Gastrocnemius medialis (tissue), 4 donors: ENCODE data around the gene BEND7.

ENCODE experiments used
- POLR2A ChIP-seq, 2 donors: fragments of 450-650 bp; IDR thresholded peaks; one replicate each; pipeline ENCODE4 v1.6.1; 2017; ENCODE audit warnings: antibody characterized with exemption in 2 of 2, mild to moderate bottlenecking in 2 of 2, moderate library complexity in 2 of 2
- TF ChIP-seq, protein P1 (sequence below), 5 experiments: fragments of 450-650 bp in 3 of 5; fragments of 200-600 bp in 2 of 5; sonication (generic) in 2 of 5; IDR thresholded peaks in 4 of 5; conservative IDR thresholded peaks in 1 of 5; 1 replicate in 4 of 5; 2 replicates in 1 of 5; pipeline ENCODE4 v1.5.1; 2016 to 2019; ENCODE audit warnings: antibody characterized with exemption in 5 of 5, mild to moderate bottlenecking in 3 of 5, moderate library complexity in 3 of 5

DNA sequence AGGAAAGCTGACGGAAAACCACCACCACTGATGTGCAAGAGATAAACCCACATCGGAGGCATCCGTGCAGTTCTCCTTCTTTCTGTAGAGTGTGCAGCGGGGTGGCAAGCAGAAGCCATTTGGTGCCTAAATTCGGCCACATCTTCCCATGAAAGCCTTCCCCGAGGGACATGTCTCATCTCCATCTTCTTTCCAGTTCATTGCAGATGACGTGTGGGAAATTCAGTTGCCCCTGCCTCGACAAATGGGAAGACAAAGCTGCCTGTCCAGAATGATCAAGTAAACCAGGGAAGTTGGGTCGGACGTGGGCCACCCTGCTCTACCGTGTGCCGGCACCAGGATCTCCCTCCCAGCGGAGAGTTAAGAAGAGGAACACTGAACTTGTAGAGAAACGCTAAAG lies 14.5 kb downstream of the BEND7 start:
- TF ChIP-seq, protein P1, sequence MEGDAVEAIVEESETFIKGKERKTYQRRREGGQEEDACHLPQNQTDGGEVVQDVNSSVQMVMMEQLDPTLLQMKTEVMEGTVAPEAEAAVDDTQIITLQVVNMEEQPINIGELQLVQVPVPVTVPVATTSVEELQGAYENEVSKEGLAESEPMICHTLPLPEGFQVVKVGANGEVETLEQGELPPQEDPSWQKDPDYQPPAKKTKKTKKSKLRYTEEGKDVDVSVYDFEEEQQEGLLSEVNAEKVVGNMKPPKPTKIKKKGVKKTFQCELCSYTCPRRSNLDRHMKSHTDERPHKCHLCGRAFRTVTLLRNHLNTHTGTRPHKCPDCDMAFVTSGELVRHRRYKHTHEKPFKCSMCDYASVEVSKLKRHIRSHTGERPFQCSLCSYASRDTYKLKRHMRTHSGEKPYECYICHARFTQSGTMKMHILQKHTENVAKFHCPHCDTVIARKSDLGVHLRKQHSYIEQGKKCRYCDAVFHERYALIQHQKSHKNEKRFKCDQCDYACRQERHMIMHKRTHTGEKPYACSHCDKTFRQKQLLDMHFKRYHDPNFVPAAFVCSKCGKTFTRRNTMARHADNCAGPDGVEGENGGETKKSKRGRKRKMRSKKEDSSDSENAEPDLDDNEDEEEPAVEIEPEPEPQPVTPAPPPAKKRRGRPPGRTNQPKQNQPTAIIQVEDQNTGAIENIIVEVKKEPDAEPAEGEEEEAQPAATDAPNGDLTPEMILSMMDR (IDR thresholded peaks at IDR 0.05 in 4 of 5, conservative IDR thresholded peaks at IDR 0.05 in 1 of 5): no peak
- TF ChIP-seq POLR2A (IDR thresholded peaks at IDR 0.05): no peak
